Subcutaneous adipose tissue (tissue), 4 donors: Measurements from ENCODE around the gene OR4X1. TPM values are rescaled to one million over a fixed set of nuclear protein-coding genes. Genes with fewer than 3 reads are reported as not detected.

Experiments
- CTCF ChIP-seq: fragments of 450-650 bp; IDR thresholded peaks from one replicate; pipeline ENCODE4 v1.5.1; 2016; ENCODE audit warnings: low read depth, mild to moderate bottlenecking, control low read depth, antibody characterized with exemption, moderate library complexity
- total RNA-seq, 4 donors: library from RNA; depleted of rRNA; stranded (reverse); fragments of >200 nt; gene quantifications; one replicate each; pipeline ENCODE4 v1.1.0, GENCODE V29; 2016

The OR4X1 gene, protein sequence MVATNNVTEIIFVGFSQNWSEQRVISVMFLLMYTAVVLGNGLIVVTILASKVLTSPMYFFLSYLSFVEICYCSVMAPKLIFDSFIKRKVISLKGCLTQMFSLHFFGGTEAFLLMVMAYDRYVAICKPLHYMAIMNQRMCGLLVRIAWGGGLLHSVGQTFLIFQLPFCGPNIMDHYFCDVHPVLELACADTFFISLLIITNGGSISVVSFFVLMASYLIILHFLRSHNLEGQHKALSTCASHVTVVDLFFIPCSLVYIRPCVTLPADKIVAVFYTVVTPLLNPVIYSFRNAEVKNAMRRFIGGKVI
- total RNA-seq = not detected

DNA sequence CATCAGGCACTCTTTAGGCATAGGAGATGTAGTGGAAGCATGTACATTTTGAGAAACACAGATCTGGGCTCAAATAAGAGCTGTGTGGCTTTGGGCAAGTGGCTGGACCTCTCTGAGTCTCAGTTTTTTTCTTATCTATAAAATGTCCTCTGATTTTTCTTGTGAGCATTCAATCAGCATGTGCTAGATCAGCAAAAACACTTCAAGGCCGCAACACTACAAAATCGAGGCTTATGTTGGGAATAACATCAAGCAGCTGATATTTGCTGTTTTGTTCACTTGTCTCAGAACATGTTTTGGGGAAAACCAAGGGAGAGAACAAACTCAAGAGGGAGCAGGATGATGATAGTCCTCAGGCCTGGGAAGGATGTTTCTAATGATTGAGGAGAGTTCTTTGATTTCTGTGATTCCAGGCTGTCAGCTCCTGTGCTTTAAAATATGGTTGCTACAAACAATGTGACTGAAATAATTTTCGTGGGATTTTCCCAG is at the start of gene OR4X1:
OR4X1 (plus strand) TSS at position 439 of the 489 bp plus-strand sequence; CDS start at position 439, 0 bp downstream.
- TF ChIP-seq CTCF = no peak

DNA sequence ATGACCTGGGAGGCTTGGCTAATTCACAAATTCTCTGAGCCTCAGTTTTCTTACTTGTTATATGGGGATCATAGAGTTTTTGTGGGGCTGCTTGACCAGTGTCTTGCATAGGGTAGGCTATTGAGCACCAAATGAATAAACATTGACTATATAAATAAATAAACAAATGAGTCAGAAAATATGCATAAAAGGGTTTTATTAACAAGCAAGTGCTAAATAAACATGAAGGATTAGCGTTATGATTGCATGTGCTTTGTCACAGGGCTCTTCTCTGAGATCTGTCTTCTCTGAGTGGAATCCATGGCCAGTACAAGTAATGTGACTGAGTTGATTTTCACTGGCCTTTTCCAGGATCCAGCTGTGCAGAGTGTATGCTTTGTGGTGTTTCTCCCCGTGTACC is 47.2 kb upstream of the OR4X1 start, which contains the start of gene OR4B1:
OR4B1 (plus strand) TSS at position 301 of the 400 bp plus-strand sequence; CDS start at position 301, 0 bp downstream.
- TF ChIP-seq CTCF = no peak

- TF ChIP-seq CTCF = no peak
These were observed 34.9 kb upstream of the OR4X1 start for GRCh38 chr11:48228761-48229160.

GRCh38 chr11:48237727-48238126 is 25.9 kb upstream of the OR4X1 start:
- TF ChIP-seq CTCF = no peak

GRCh38 chr11:48242501-48242900 is 21.2 kb upstream of the OR4X1 start:
- TF ChIP-seq CTCF = no peak

DNA sequence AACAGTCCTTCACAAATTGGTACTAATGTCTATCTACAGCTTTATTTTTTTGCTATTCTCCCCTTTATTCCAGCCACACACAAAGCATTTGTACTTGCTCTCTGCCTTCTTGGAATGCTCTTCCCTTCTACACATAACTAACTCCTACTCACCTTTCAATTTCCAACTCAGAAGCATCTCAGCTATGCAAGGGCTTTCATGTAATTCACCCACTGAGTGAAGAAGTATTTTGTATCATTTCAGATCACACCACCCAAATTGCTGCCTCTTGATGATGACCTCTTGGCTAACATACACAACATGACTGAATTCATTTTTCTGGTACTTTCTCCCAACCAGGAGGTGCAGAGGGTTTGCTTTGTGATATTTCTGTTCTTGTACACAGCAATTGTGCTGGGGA is 18.9 kb upstream of the OR4X1 start, which contains the start of gene OR4X2:
OR4X2 (plus strand) TSS at position 301 of the 400 bp plus-strand sequence; CDS start at position 301, 0 bp downstream.
- TF ChIP-seq CTCF = no peak

DNA sequence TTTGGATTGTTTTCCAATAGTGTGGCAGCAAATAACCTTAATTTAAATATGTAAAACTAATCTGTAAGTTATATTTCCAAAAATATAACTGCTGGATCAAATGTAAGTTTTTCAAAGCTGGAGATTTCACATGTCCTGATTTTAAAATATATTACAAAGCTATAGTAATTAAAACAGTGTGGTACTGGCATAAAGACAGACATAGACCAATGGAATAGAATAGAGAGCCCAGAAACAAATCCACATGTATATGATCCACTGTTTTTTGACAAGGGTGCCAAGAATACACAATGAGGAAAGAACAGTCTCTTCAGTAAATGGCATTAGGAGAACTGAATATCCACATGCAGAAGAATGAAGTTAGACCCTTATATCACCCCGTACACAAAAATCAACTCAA is 14.8 kb upstream of the OR4X1 start:
- TF ChIP-seq CTCF = no peak
